Epithelial cell of prostate (primary cell): ENCODE results near the gene TMC3.

Experiments used
- DNase-seq: peaks from one replicate; pipeline ENCODE4 v3.0.0-alpha.2; 2011; ENCODE audit warnings: low read depth, low spot score
- H3K27ac ChIP-seq: fragments of 450-650 bp; 2 replicates; pipeline ENCODE4 v1.5.1; 2017; ENCODE audit warnings: mild to moderate bottlenecking

TMC3 gene

GRCh38 chr15:81326466-81327212, 47.4 kb downstream of the TMC3 start:
- no peak for DNase-seq
- H3K27ac ChIP-seq: no peak overlapping the region

- peak; percentile 83 for DNase-seq
- H3K27ac ChIP-seq: peak within 1 kb of the TSS; percentile 74
Observed at GRCh38 chr15:81323944-81324881, 49.8 kb downstream of the TMC3 start, which contains the start of gene STARD5. STARD5 (minus strand) TSS chr15:81324141; CDS start chr15:81324099, 42 bp downstream.

DNA sequence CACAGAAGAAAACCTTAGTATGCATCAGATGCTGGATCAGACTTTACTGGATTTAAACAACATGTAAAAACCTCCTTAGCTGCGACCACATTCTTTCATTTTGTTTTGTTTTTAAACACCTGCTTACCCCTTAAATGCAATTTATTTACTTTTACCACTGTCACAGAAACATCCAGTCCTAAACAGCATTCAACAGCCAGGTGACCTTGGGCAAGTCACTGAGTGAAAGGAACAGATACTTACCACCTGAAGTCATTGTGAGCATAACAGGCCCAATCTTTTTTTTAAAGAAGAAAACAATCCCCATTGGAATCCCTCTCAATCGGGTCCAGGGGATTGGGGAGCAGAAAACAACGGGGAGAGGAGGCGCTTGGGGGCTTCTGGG, 50.5 kb downstream of the TMC3 start:
- no peak for DNase-seq
- H3K27ac ChIP-seq: peak overlapping the region; percentile 74

DNA sequence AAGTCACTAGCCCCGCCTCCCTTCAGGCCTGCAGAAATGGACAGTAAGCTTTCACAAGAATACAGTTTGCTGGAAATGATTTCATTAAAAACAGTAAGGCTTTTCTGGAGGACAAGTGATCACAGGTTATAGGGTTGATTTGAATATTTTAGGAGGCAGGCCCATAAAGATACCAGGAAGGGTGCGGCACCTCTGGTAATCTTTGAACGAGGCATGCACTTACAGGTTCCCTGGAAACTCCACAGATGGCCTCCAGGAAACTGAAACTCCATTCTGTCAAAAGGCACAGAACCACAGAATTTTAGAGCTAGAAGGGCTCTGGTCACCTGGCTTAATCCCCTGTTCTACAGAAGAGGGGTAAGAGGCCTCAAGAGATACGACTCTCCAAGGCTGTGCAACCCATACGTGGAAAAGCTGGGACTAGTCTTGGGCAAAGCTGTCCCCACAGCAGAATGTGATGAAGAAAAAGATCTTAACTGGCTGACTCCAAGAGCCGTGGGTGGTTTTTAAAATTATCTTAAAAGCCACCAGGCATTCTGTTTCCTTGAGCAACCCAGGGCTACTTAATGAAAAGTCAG, 51.2 kb downstream of the TMC3 start:
- peak overlapping the region; percentile 74 for H3K27ac ChIP-seq
- no peak for DNase-seq

- DNase-seq: no peak
- no peak overlapping the region for H3K27ac ChIP-seq
Observed at GRCh38 chr15:81321667-81322066, 52.3 kb downstream of the TMC3 start.

DNA sequence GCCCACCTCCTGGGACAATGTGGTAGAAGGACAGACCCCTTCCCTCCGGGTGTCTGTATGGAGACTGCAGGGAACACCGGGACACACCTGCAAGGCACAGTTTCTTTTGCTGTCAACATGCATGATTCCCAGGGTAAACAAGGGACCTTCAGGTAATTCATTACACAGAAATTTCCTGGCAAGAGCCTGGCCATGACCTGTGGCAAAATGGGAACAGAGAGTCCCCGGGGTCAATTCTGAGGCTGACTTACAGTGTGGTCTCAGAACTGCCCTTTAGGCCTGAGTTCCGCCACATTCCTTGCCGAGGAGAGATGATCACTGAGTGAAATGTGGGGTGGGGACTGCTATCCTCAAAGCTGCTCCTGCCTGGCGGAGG, 56.4 kb downstream of the TMC3 start:
- DNase-seq: no peak
- no peak overlapping the region for H3K27ac ChIP-seq

DNA sequence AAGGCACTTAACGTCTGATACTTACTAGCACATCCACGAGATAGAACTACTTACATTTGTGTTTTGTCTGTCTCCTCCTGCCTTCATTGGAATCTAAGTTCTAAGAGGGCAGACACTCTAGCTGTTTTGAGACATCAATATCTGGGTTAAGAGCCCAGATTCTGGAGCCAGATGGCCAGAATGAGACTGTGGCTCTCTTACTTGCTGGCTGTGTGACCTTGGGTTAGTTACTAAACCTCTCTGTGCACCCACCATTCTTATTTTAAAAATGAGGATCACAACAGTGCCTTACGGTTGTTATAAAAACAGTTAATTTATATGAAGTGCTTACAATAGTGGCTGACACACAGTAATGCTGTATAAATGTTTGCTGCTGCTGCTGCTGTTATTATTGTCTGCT, 57.7 kb downstream of the TMC3 start:
- DNase-seq: no peak
- no peak overlapping the region for H3K27ac ChIP-seq

DNA sequence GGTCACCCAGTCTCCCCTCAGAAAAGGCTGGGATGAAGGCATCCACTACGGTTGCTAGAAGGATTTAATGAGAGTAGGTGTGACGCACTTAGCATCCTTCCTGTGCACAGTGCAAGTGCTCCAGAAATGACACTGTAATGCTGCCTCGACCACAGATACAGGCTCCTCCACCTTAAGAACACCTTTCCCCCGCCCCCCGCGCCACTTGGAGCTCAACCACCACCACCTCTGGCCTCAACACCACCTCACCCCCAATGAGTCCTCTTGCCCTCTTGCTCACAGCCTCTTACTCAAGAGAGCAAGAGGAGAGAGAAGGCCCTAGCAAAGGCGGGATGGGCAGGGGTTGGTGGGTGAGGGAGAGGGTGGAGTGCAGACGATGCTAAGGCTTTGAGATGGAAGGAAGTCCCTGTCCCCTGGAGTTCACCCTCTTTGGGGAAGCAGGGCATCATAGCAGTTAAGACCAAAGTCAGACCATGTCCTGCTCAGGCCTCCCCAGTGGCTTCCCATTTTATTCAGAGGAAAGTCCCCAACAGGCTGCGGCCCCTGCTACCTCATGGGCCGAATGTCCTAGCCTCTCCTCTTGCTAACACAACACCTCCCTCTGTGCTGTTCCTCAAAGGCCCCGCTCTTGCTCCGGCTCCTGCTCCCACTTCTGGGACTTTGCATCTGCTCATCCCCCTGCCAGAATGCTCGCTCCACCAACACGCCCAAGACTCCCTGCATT, 58.4 kb downstream of the TMC3 start:
- no peak for DNase-seq
- no peak overlapping the region for H3K27ac ChIP-seq

- no peak overlapping the region for H3K27ac ChIP-seq
- no peak for DNase-seq
Observed at GRCh38 chr15:81314378-81314777, 59.6 kb downstream of the TMC3 start.

DNA sequence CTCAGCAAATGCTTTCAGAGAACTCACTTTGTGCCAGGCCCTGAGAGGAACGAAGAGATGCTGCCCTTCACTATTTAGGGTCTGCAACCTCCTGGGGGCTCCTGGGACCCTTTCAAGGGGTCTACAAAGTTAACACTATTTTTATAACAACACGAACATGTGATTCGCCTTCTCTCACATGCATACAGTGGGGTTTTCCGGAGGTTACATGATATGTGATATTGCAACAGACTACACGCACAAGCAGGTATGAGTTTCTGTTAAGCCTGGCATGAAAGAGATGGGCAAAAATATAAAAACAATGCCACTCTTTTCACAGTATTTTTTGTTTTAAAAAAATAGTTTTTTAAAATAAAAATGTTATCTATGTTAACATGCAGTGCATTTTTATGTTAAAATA, 60.3 kb downstream of the TMC3 start:
- peak overlapping the region; percentile 48 for H3K27ac ChIP-seq
- DNase-seq: no peak

- peak overlapping the region; percentile 48 for H3K27ac ChIP-seq
- DNase-seq: peak; percentile 95
Observed at GRCh38 chr15:81312790-81313543, 61.0 kb downstream of the TMC3 start.

DNA sequence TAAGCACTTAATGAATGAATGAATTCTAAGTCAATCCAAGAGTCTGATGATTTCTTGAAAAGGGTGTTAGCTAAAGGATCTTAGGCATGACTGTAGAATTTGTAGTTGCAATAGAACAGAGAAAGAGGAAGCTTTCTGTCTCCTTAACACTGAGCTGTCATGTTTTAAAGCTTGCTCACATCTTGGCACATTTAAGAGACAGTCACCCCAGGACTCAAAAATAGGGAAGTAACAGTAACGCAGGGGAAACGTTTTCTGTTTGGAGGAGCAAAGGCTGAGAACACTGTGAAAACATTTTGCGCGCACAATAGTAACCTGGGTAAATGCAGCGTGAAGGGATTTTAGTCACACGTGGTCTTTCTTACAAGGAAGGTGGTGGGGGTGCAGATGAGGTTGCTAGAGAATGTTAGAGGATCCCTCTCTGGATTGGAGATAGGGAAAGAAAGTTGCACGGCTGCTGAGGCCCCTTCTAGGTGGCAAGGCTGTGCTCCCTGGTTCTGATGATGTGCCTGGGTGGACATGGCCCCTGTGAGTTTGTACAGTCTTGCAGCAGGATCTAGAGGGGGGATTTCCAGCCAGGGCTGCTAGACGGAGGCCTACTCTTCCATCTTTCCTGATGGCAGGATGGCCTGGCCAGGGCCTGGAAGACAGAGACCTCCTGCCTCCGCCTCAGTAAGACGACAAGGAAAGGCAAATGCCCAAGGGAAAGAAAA, 62.1 kb downstream of the TMC3 start:
- no peak overlapping the region for H3K27ac ChIP-seq

GRCh38 chr15:81310480-81310879, 63.5 kb downstream of the TMC3 start:
- H3K27ac ChIP-seq: no peak overlapping the region

More for the DNA sequence above, 62.1 kb downstream of the TMC3 start:
- DNase-seq: no peak

DNA sequence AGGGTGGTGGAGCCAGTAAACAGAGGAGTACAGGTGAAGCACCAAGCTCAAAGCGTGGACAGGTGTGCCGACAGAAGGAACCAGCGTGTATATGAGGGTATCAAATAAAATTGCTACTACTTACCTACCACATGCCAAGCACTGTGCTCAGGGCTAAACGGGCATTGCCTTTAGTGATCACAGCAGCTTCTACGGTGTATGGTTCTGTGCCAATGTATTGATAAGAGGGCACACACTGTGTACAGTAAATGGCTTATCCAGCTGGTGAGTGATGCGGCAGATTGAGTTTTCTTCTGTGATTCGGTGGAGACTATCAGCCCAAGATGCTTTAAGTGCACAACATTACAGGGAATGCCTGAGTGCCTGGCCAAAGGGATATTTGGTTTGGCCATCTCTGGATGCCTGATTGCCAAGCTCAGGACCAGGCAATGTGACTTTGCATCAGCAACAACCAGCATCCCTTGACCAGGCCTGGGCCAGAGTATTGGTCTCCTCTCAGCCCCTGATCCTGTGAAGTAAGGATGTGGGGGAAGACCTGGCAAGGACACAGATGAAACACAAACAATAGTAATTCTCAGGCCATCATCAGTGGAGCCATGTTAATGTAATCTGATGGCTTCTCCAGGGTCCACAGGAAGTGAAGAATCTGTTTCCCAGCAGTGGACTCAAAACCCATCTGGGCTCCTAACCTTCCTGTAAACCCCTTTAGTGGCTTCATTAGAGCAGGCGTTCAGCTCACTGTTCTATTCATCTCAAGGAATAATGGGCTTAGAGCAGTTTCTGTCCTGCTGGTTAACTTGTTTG, 64.2 kb downstream of the TMC3 start:
- no peak overlapping the region for H3K27ac ChIP-seq
- no peak for DNase-seq

More at GRCh38 chr15:81310480-81310879, 63.5 kb downstream of the TMC3 start:
- no peak for DNase-seq

- no peak overlapping the region for H3K27ac ChIP-seq
- DNase-seq: no peak
Observed at GRCh38 chr15:81308260-81308659, 65.8 kb downstream of the TMC3 start.

GRCh38 chr15:81304226-81304625, 69.8 kb downstream of the TMC3 start:
- peak overlapping the region; percentile 71 for H3K27ac ChIP-seq
- DNase-seq: no peak

GRCh38 chr15:81303244-81304225, 70.5 kb downstream of the TMC3 start:
- no peak for DNase-seq
- peak overlapping the region; percentile 71 for H3K27ac ChIP-seq
